22Rv1 (cell line): ENCODE data around the gene FAM9C.

Source experiments
- CTCF ChIP-seq: fragments of 450-650 bp; IDR thresholded peaks from 2 replicates; pipeline ENCODE4 v1.5.1; 2017; ENCODE audit warnings: mild to moderate bottlenecking
- ZFX ChIP-seq: fragments of 450-650 bp; IDR thresholded peaks from 2 replicates; pipeline ENCODE4 v1.6.1; 2017; ENCODE audit warnings: antibody characterized with exemption, borderline replicate concordance

GRCh38 chrX:13084611-13085010 lies 40.2 kb upstream of the FAM9C start:
- TF ChIP-seq CTCF (no peak), ZFX (no peak)
